ENCODE measurements around the gene GIGYF2.

DNA sequence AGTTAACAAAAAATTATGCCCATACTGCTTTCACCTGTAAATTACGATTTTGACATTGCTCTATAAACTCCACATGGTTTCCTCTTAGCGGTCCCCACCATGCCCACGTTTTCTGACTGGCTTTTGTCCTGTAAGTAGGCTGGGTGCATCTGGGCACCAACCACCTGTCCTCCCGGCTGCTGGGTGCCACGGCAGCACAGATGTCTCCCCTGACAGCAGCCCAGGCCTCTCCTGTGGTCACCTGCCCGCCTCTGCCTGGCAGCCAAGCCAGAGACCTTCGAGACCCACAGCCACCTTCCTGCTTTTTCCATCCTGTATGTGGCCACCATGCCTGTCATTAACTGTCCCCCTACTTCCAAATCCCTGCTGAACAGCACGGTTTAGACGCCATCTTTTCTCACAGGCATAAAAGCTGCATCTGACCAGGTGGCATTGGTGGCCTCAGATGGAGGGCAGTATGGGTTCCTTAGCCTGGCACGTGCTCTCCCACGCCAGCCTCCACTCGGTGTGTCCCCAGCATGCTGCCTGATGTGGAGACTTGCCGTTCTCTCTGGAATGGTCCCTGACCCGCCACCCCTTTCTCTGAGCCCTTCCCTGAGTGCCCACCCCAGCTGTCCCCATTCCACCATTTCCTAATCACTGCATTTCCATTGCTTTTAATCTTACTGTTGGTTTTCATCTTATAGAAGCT, 191.9 kb downstream of the GIGYF2 start:
- TF ChIP-seq NPAS2 (CRISPR knock-in tag; IDR thresholded peaks at IDR 0.05; ENCODE audit: borderline replicate concordance) (no peak), CREM (IDR thresholded peaks at IDR 0.05) (no peak), CREM (CRISPR knock-in tag; IDR thresholded peaks at IDR 0.05) (no peak), TAF15 (IDR thresholded peaks at IDR 0.05; ENCODE audit: low read depth, low read length, poor library complexity, severe bottlenecking) (no peak), ZNF24 (IDR thresholded peaks at IDR 0.05) (no peak), MXI1 (IDR thresholded peaks at IDR 0.05; ENCODE audit: borderline replicate concordance, low read depth, low read length) (no peak), NR3C1 (CRISPR knock-in tag; IDR thresholded peaks at IDR 0.05) (no peak), HES4 (CRISPR knock-in tag; IDR thresholded peaks at IDR 0.05; ENCODE audit: borderline replicate concordance) (no peak), ZNF12 (CRISPR knock-in tag; IDR thresholded peaks at IDR 0.05) (no peak), SMAD3 (CRISPR knock-in tag; IDR thresholded peaks at IDR 0.05) (no peak), ZNF589 (CRISPR knock-in tag; conservative IDR thresholded peaks at IDR 0.05) (no peak), THAP11 (CRISPR knock-in tag; IDR thresholded peaks at IDR 0.05) (no peak)
- TF ChIP-seq, protein P1, sequence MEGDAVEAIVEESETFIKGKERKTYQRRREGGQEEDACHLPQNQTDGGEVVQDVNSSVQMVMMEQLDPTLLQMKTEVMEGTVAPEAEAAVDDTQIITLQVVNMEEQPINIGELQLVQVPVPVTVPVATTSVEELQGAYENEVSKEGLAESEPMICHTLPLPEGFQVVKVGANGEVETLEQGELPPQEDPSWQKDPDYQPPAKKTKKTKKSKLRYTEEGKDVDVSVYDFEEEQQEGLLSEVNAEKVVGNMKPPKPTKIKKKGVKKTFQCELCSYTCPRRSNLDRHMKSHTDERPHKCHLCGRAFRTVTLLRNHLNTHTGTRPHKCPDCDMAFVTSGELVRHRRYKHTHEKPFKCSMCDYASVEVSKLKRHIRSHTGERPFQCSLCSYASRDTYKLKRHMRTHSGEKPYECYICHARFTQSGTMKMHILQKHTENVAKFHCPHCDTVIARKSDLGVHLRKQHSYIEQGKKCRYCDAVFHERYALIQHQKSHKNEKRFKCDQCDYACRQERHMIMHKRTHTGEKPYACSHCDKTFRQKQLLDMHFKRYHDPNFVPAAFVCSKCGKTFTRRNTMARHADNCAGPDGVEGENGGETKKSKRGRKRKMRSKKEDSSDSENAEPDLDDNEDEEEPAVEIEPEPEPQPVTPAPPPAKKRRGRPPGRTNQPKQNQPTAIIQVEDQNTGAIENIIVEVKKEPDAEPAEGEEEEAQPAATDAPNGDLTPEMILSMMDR (CRISPR knock-in tag; IDR thresholded peaks at IDR 0.05) = no peak
- TF ChIP-seq, protein P2, sequence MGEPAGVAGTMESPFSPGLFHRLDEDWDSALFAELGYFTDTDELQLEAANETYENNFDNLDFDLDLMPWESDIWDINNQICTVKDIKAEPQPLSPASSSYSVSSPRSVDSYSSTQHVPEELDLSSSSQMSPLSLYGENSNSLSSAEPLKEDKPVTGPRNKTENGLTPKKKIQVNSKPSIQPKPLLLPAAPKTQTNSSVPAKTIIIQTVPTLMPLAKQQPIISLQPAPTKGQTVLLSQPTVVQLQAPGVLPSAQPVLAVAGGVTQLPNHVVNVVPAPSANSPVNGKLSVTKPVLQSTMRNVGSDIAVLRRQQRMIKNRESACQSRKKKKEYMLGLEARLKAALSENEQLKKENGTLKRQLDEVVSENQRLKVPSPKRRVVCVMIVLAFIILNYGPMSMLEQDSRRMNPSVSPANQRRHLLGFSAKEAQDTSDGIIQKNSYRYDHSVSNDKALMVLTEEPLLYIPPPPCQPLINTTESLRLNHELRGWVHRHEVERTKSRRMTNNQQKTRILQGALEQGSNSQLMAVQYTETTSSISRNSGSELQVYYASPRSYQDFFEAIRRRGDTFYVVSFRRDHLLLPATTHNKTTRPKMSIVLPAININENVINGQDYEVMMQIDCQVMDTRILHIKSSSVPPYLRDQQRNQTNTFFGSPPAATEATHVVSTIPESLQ (CRISPR knock-in tag; conservative IDR thresholded peaks at IDR 0.05) = no peak
- TF ChIP-seq, protein P3, sequence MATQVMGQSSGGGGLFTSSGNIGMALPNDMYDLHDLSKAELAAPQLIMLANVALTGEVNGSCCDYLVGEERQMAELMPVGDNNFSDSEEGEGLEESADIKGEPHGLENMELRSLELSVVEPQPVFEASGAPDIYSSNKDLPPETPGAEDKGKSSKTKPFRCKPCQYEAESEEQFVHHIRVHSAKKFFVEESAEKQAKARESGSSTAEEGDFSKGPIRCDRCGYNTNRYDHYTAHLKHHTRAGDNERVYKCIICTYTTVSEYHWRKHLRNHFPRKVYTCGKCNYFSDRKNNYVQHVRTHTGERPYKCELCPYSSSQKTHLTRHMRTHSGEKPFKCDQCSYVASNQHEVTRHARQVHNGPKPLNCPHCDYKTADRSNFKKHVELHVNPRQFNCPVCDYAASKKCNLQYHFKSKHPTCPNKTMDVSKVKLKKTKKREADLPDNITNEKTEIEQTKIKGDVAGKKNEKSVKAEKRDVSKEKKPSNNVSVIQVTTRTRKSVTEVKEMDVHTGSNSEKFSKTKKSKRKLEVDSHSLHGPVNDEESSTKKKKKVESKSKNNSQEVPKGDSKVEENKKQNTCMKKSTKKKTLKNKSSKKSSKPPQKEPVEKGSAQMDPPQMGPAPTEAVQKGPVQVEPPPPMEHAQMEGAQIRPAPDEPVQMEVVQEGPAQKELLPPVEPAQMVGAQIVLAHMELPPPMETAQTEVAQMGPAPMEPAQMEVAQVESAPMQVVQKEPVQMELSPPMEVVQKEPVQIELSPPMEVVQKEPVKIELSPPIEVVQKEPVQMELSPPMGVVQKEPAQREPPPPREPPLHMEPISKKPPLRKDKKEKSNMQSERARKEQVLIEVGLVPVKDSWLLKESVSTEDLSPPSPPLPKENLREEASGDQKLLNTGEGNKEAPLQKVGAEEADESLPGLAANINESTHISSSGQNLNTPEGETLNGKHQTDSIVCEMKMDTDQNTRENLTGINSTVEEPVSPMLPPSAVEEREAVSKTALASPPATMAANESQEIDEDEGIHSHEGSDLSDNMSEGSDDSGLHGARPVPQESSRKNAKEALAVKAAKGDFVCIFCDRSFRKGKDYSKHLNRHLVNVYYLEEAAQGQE (IDR thresholded peaks at IDR 0.05; ENCODE audit: borderline replicate concordance in 1 of 2, low read depth in 1 of 2, low read length in 2 of 2) = no peak
